Testis (tissue), 2 donors: ENCODE data around the gene KY.

Source experiments
- POLR2A ChIP-seq: fragments of 450-650 bp; IDR thresholded peaks from one replicate; pipeline ENCODE4 v1.6.1; 2017; ENCODE audit warnings: antibody characterized with exemption, mild to moderate bottlenecking, moderate library complexity
- TF ChIP-seq, protein P1 (sequence below), 3 experiments: fragments of 450-650 bp in 2 of 3; fragments of 200-600 bp in 1 of 3; sonication (generic) in 1 of 3; IDR thresholded peaks; one replicate each; pipeline ENCODE4 v1.5.1; 2016 to 2019; ENCODE audit warnings: antibody characterized with exemption in 3 of 3, mild to moderate bottlenecking in 2 of 3, moderate library complexity in 1 of 3

GRCh38 chr3:134579141-134579665 is 71.6 kb downstream of the KY start:
- TF ChIP-seq, protein P1, sequence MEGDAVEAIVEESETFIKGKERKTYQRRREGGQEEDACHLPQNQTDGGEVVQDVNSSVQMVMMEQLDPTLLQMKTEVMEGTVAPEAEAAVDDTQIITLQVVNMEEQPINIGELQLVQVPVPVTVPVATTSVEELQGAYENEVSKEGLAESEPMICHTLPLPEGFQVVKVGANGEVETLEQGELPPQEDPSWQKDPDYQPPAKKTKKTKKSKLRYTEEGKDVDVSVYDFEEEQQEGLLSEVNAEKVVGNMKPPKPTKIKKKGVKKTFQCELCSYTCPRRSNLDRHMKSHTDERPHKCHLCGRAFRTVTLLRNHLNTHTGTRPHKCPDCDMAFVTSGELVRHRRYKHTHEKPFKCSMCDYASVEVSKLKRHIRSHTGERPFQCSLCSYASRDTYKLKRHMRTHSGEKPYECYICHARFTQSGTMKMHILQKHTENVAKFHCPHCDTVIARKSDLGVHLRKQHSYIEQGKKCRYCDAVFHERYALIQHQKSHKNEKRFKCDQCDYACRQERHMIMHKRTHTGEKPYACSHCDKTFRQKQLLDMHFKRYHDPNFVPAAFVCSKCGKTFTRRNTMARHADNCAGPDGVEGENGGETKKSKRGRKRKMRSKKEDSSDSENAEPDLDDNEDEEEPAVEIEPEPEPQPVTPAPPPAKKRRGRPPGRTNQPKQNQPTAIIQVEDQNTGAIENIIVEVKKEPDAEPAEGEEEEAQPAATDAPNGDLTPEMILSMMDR (IDR thresholded peaks at IDR 0.05): no peak
- no peak for TF ChIP-seq POLR2A
